HG02798 (cell line): ENCODE measurements around the gene ECM2.

Source experiments
- ATAC-seq: cut with Tn5 transposase; IDR thresholded peaks from one replicate; pipeline ENCODE4 v1.9.1; 2021; ENCODE audit warnings: mild to moderate bottlenecking; ENCODE audit not compliant: unreplicated experiment, poor library complexity

The ECM2 gene

GRCh38 chr9:92503156-92503555 lies 32.6 kb downstream of the ECM2 start:
- no peak for ATAC-seq

GRCh38 chr9:92501671-92502393 lies 34.0 kb downstream of the ECM2 start:
- ATAC-seq = peak; percentile 48

GRCh38 chr9:92500725-92501124 lies 35.1 kb downstream of the ECM2 start:
- ATAC-seq = no peak

GRCh38 chr9:92499701-92500100 lies 36.1 kb downstream of the ECM2 start:
- ATAC-seq = no peak

- no peak for ATAC-seq
These were observed 39.2 kb downstream of the ECM2 start for GRCh38 chr9:92496396-92497176.

GRCh38 chr9:92494856-92495255 lies 40.9 kb downstream of the ECM2 start:
- ATAC-seq = no peak

GRCh38 chr9:92493749-92494387 lies 41.9 kb downstream of the ECM2 start:
- ATAC-seq = no peak

- ATAC-seq = no peak
These were observed 42.9 kb downstream of the ECM2 start for GRCh38 chr9:92492781-92493401.

GRCh38 chr9:92488681-92489550 lies 46.9 kb downstream of the ECM2 start:
- no peak for ATAC-seq

- no peak for ATAC-seq
These were observed 49.4 kb downstream of the ECM2 start for GRCh38 chr9:92486371-92486770.

- no peak for ATAC-seq
These were observed 51.2 kb downstream of the ECM2 start for GRCh38 chr9:92484563-92484962.

- ATAC-seq = no peak
These were observed 51.9 kb downstream of the ECM2 start for GRCh38 chr9:92483627-92484545.

- no peak for ATAC-seq
These were observed 53.0 kb downstream of the ECM2 start for GRCh38 chr9:92482805-92483204.

- no peak for ATAC-seq
These were observed 53.5 kb downstream of the ECM2 start, which contains the start of gene ASPN for GRCh38 chr9:92482329-92482728. ASPN (minus strand) TSS chr9:92482506.

- ATAC-seq = no peak
These were observed 54.7 kb downstream of the ECM2 start for GRCh38 chr9:92480986-92481633.

GRCh38 chr9:92480291-92480771 lies 55.5 kb downstream of the ECM2 start:
- ATAC-seq = no peak

- ATAC-seq = no peak
These were observed 56.4 kb downstream of the ECM2 start for GRCh38 chr9:92479346-92479745.

GRCh38 chr9:92478783-92479182 lies 57.0 kb downstream of the ECM2 start:
- ATAC-seq = no peak
